SK-N-SH (cell line): ENCODE data around the gene ABCC2. TPM values are rescaled to one million over a fixed set of nuclear protein-coding genes. Genes with fewer than 3 reads are reported as not detected.

Experiments
- CTCF ChIA-PET: fragments of 300-600, 350-600 bp; formaldehyde crosslinking; extraction: SDS; loops from one replicate; lab custom pipeline; 2021; lab: Yijun Ruan, JAX
- POLR2A ChIA-PET: fragments of 350-600 bp; sonication (Branson Sonifier 250); formaldehyde crosslinking; extraction: SDS; loops from one replicate; lab custom pipeline; 2020; ENCODE audit warnings: antibody characterized with exemption, inconsistent platforms; lab: Yijun Ruan, JAX
- DNase-seq: peaks from one replicate; pipeline ENCODE4 v3.0.0; 2012
- H2AFZ ChIP-seq: fragments of 200-600 bp; sonication (generic); 2 replicates; pipeline ENCODE4 v1.8.1; 2016; ENCODE audit warnings: antibody characterized with exemption, mild to moderate bottlenecking, low read depth
- H3F3A ChIP-seq: fragments of 200-600 bp; sonication (generic); replicated peaks from 2 replicates; pipeline ENCODE3; 2016; ENCODE audit warnings: antibody characterized with exemption, mild to moderate bottlenecking; ENCODE audit not compliant: insufficient read depth
- H3K27ac ChIP-seq, 2 experiments: fragments of 200-500 bp in 1 of 2; fragments of 200-600 bp in 1 of 2; sonication (Bioruptor generic) in 1 of 2; sonication (generic), shearing (Covaris generic) in 1 of 2; 2 replicates each; pipeline versions ENCODE4 v1.5.1 to v1.6.1; 2014 to 2016; ENCODE audit warnings: low read depth in 2 of 2, inconsistent platforms in 1 of 2, low read length in 1 of 2, mild to moderate bottlenecking in 1 of 2, mixed read lengths in 1 of 2
- H3K27me3 ChIP-seq: fragments of 200-600 bp; sonication (generic), shearing (Covaris generic); 2 replicates; pipeline ENCODE4 v1.6.1; 2016; ENCODE audit warnings: mixed run types; ENCODE audit not compliant: insufficient read depth
- H3K36me3 ChIP-seq, 2 experiments: fragments of 200-500 bp in 1 of 2; fragments of 200-600 bp in 1 of 2; sonication (Bioruptor generic) in 1 of 2; sonication (generic) in 1 of 2; replicated peaks in 1 of 2; 2 replicates each; pipeline versions ENCODE3 to v1.5.1; 2014 to 2016; ENCODE audit warnings: low read length in 1 of 2, mild to moderate bottlenecking in 1 of 2; ENCODE audit not compliant: insufficient read depth in 2 of 2, control insufficient read depth in 1 of 2
- H3K4me1 ChIP-seq, 2 experiments: fragments of 200-500 bp in 1 of 2; fragments of 200-600 bp in 1 of 2; sonication (Bioruptor generic) in 1 of 2; sonication (generic), shearing (Covaris generic) in 1 of 2; 2 replicates each; pipeline versions ENCODE4 v1.5.1 to v1.6.1; 2014 to 2016; ENCODE audit warnings: low read depth in 1 of 2, low read length in 1 of 2, mixed run types in 1 of 2; ENCODE audit not compliant: insufficient read depth in 2 of 2, control insufficient read depth in 1 of 2
- H3K4me2 ChIP-seq: fragments of 200-600 bp; sonication (generic), shearing (Covaris generic); 2 replicates; pipeline ENCODE4 v1.6.1; 2017; ENCODE audit warnings: mixed run types
- H3K4me3 ChIP-seq, 2 experiments: fragments of 200-500 bp in 1 of 2; fragments of 200-600 bp in 1 of 2; sonication (Bioruptor generic) in 1 of 2; sonication (generic), shearing (Covaris generic) in 1 of 2; 2 replicates each; pipeline versions ENCODE4 v1.5.1 to v1.8.1; 2014 to 2016; ENCODE audit warnings: low read depth in 2 of 2, inconsistent platforms in 1 of 2, low read length in 1 of 2, mild to moderate bottlenecking in 1 of 2, mixed read lengths in 1 of 2, moderate library complexity in 1 of 2
- H3K79me2 ChIP-seq: fragments of 200-600 bp; sonication (generic); 2 replicates; pipeline ENCODE4 v1.8.1; 2017; ENCODE audit warnings: mild to moderate bottlenecking; ENCODE audit not compliant: insufficient read depth
- H3K9ac ChIP-seq: fragments of 200-600 bp; sonication (generic); 2 replicates; pipeline ENCODE4 v1.6.1; 2017; ENCODE audit warnings: mixed run types
- H3K9me2 ChIP-seq: fragments of 200-600 bp; sonication (generic); 2 replicates; pipeline ENCODE4 v1.6.1; 2017; ENCODE audit warnings: mixed run types
- H3K9me3 ChIP-seq: fragments of 200-600 bp; sonication (generic); 2 replicates; pipeline ENCODE4 v1.6.1; 2017; ENCODE audit warnings: mixed run types, mild to moderate bottlenecking, moderate library complexity
- H4K20me1 ChIP-seq: fragments of 200-600 bp; sonication (generic); 2 replicates; pipeline ENCODE4 v1.6.1; 2017; ENCODE audit warnings: mild to moderate bottlenecking, mixed run types; ENCODE audit not compliant: insufficient read depth
- CHD2 ChIP-seq: fragments of 150-350 bp; IDR thresholded peaks from 2 replicates; pipeline ENCODE4 v1.6.1; 2018; ENCODE audit warnings: low read length; ENCODE audit not compliant: partially characterized antibody
- ELF1 ChIP-seq: IDR thresholded peaks from 2 replicates; pipeline ENCODE4 v1.4.0; 2012
- EZH2phosphoT487 ChIP-seq: fragments of 200-600 bp; sonication (generic); IDR thresholded peaks from 2 replicates; pipeline ENCODE4 v1.6.1; 2017; ENCODE audit warnings: low read depth, mixed run types, mild to moderate bottlenecking, antibody characterized with exemption, moderate library complexity, borderline replicate concordance
- FOSL2 ChIP-seq: IDR thresholded peaks from 2 replicates; pipeline ENCODE4 v1.4.0; 2012; ENCODE audit warnings: low read depth, mild to moderate bottlenecking, moderate library complexity, borderline replicate concordance
- FOXM1 ChIP-seq: IDR thresholded peaks from 2 replicates; pipeline ENCODE4 v1.4.0; 2012; ENCODE audit warnings: low read depth, mild to moderate bottlenecking
- GABPA ChIP-seq: IDR thresholded peaks from 2 replicates; pipeline ENCODE4 v1.4.0; 2012; ENCODE audit warnings: low read depth, mild to moderate bottlenecking
- JUND ChIP-seq: IDR thresholded peaks from 2 replicates; pipeline ENCODE4 v1.4.0; 2012
- MEF2A ChIP-seq: IDR thresholded peaks from 2 replicates; pipeline ENCODE4 v1.4.0; 2012; ENCODE audit warnings: low read depth, borderline replicate concordance
- MXI1 ChIP-seq: IDR thresholded peaks from 2 replicates; pipeline ENCODE4 v1.6.1; 2012; ENCODE audit warnings: mild to moderate bottlenecking, low read depth, low read length, improper control_type of control experiment
- NFIC ChIP-seq: IDR thresholded peaks from 2 replicates; pipeline ENCODE4 v1.4.0; 2012; ENCODE audit warnings: borderline replicate concordance
- NRF1 ChIP-seq: IDR thresholded peaks from 2 replicates; pipeline ENCODE4 v1.6.1; 2012; ENCODE audit warnings: low read depth, mild to moderate bottlenecking, low read length
- POLR2AphosphoS5 ChIP-seq: IDR thresholded peaks from 2 replicates; pipeline ENCODE4 v1.6.1; 2012; ENCODE audit warnings: low read depth, low read length
- RCOR1 ChIP-seq: fragments of 150-350 bp; IDR thresholded peaks from 2 replicates; pipeline ENCODE4 v1.6.1; 2017; ENCODE audit warnings: antibody characterized with exemption, low read length
- RFX5 ChIP-seq: IDR thresholded peaks from 2 replicates; pipeline ENCODE4 v1.6.1; 2012; ENCODE audit warnings: mild to moderate bottlenecking, improper control_type of control experiment, low read length
- RXRA ChIP-seq: IDR thresholded peaks from 2 replicates; pipeline ENCODE4 v1.4.0; 2012; ENCODE audit warnings: low read depth, mild to moderate bottlenecking, borderline replicate concordance
- SMC3 ChIP-seq: IDR thresholded peaks from 2 replicates; pipeline ENCODE4 v1.6.1; 2012; ENCODE audit warnings: low read depth, low read length, improper control_type of control experiment
- TAF1 ChIP-seq: IDR thresholded peaks from 2 replicates; pipeline ENCODE4 v1.6.1; 2012; ENCODE audit warnings: low read depth, mild to moderate bottlenecking, low read length, moderate library complexity, borderline replicate concordance
- TCF12 ChIP-seq: IDR thresholded peaks from 2 replicates; pipeline ENCODE4 v1.4.0; 2012
- TEAD4 ChIP-seq: IDR thresholded peaks from 2 replicates; pipeline ENCODE4 v1.4.0; 2012; ENCODE audit warnings: mild to moderate bottlenecking, borderline replicate concordance; ENCODE audit not compliant: insufficient read depth
- WGBS: methylation state at CpG from one replicate; pipeline ENCODE4 v1.1.6; 2017; ENCODE audit warnings: low lambda C conversion rate; 5-methylcytosine and 5-hydroxymethylcytosine counted together
- polyA plus RNA-seq, 3 experiments: library from polyadenylated mRNA; depleted of rRNA; stranded (reverse); fragments of >200 nt; gene quantifications; 2 replicates each; pipeline ENCODE4 v1.2.3, GENCODE V29; 2012
- TF ChIP-seq, protein P1 (sequence below): IDR thresholded peaks from 2 replicates; pipeline ENCODE4 v1.6.1; 2012; ENCODE audit warnings: mild to moderate bottlenecking, low read depth, low read length, moderate library complexity
- TF ChIP-seq, protein P2 (sequence below): fragments of 150-350 bp; IDR thresholded peaks from 2 replicates; pipeline ENCODE4 v1.6.1; 2016; ENCODE audit warnings: mild to moderate bottlenecking, low read depth, low read length
- TF ChIP-seq, protein P3 (sequence below): IDR thresholded peaks from 2 replicates; pipeline ENCODE4 v1.4.0; 2012; ENCODE audit warnings: low read depth, borderline replicate concordance
- TF ChIP-seq, protein P4 (sequence below): fragments of 150-350 bp; IDR thresholded peaks from 2 replicates; pipeline ENCODE4 v1.6.1; 2017; ENCODE audit warnings: antibody characterized with exemption, low read length, low read depth, borderline replicate concordance
- TF ChIP-seq, protein P5 (sequence below): IDR thresholded peaks from 2 replicates; pipeline ENCODE4; 2012
- TF ChIP-seq, protein P6 (sequence below): fragments of 200-600 bp; sonication (generic); IDR thresholded peaks from 2 replicates; pipeline ENCODE4 v1.6.1; 2017; ENCODE audit warnings: antibody characterized with exemption, mild to moderate bottlenecking, moderate library complexity

The ABCC2 gene
- polyA plus RNA-seq, 1 of the 3 experiments (the other 2 are of a cell fraction) = 0.48 TPM

DNA sequence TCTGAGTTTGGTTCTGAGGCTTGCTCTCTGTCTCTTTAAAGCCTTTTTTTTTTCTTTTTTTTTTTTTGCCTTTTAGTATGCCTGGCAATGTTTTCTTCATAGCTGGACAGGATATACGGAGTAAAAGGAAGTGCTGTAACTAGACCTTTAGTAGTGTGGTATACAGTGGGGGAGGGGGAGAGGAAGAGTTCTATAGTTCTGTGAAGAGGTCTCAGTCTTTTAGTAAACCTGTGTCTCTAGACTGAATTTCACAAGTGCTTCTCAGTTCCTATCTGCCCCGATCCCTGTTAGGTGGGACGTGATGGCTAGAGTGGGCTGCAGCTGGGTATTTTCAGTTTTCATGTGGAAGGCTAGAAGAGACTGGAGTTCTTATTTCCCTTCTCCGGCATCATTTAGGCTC lies 3.1 kb upstream of the ABCC2 start:
- Histone ChIP-seq H3K4me2 (peak overlapping the region; percentile 89), H3K4me3 (peak overlapping the region; percentile 23 to 60; a peak in 3 of 4 replicates), H3K4me1 (peaks cover 0 to 41% of the 10 kb centered on the region in 2 experiments; a peak in 1 of 4 replicates), H3K79me2 (no peaks in the 10 kb centered on the region), H3K9ac (peak overlapping the region; percentile 88), H3K36me3 (no peaks in the 10 kb centered on the region), H3K9me3 (no peaks in the 10 kb centered on the region), H3K9me2 (no peaks in the 10 kb centered on the region), H3K27me3 (no peaks in the 10 kb centered on the region), H3F3A (peaks cover 50% of the 10 kb centered on the region), H3K27ac (peak overlapping the region; percentile 71 to 100), H2AFZ (peak overlapping the region; percentile 69), H4K20me1 (no peaks in the 10 kb centered on the region)
- ChIA-PET CTCF (no interaction called here), POLR2A (no interaction called here)
- no peak for DNase-seq
- 7% methylated on average over 4 of the region's 4 CpGs for WGBS
- TF ChIP-seq, protein P1, sequence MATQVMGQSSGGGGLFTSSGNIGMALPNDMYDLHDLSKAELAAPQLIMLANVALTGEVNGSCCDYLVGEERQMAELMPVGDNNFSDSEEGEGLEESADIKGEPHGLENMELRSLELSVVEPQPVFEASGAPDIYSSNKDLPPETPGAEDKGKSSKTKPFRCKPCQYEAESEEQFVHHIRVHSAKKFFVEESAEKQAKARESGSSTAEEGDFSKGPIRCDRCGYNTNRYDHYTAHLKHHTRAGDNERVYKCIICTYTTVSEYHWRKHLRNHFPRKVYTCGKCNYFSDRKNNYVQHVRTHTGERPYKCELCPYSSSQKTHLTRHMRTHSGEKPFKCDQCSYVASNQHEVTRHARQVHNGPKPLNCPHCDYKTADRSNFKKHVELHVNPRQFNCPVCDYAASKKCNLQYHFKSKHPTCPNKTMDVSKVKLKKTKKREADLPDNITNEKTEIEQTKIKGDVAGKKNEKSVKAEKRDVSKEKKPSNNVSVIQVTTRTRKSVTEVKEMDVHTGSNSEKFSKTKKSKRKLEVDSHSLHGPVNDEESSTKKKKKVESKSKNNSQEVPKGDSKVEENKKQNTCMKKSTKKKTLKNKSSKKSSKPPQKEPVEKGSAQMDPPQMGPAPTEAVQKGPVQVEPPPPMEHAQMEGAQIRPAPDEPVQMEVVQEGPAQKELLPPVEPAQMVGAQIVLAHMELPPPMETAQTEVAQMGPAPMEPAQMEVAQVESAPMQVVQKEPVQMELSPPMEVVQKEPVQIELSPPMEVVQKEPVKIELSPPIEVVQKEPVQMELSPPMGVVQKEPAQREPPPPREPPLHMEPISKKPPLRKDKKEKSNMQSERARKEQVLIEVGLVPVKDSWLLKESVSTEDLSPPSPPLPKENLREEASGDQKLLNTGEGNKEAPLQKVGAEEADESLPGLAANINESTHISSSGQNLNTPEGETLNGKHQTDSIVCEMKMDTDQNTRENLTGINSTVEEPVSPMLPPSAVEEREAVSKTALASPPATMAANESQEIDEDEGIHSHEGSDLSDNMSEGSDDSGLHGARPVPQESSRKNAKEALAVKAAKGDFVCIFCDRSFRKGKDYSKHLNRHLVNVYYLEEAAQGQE = no peak
- peak; percentile 18; the same call in 1 of the 2 replicates for TF ChIP-seq POLR2AphosphoS5
- TF ChIP-seq RFX5 = no peak
- TF ChIP-seq ELF1 = no peak
- no peak for TF ChIP-seq SMC3
- TF ChIP-seq, protein P2, sequence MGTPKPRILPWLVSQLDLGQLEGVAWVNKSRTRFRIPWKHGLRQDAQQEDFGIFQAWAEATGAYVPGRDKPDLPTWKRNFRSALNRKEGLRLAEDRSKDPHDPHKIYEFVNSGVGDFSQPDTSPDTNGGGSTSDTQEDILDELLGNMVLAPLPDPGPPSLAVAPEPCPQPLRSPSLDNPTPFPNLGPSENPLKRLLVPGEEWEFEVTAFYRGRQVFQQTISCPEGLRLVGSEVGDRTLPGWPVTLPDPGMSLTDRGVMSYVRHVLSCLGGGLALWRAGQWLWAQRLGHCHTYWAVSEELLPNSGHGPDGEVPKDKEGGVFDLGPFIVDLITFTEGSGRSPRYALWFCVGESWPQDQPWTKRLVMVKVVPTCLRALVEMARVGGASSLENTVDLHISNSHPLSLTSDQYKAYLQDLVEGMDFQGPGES = no peak
- no peak for TF ChIP-seq RXRA
- TF ChIP-seq TCF12 = peak; percentile 45
- TF ChIP-seq, protein P3, sequence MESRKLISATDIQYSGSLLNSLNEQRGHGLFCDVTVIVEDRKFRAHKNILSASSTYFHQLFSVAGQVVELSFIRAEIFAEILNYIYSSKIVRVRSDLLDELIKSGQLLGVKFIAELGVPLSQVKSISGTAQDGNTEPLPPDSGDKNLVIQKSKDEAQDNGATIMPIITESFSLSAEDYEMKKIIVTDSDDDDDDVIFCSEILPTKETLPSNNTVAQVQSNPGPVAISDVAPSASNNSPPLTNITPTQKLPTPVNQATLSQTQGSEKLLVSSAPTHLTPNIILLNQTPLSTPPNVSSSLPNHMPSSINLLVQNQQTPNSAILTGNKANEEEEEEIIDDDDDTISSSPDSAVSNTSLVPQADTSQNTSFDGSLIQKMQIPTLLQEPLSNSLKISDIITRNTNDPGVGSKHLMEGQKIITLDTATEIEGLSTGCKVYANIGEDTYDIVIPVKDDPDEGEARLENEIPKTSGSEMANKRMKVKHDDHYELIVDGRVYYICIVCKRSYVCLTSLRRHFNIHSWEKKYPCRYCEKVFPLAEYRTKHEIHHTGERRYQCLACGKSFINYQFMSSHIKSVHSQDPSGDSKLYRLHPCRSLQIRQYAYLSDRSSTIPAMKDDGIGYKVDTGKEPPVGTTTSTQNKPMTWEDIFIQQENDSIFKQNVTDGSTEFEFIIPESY = no peak
- no peak for TF ChIP-seq FOXM1
- TF ChIP-seq FOSL2 = no peak
- no peak for TF ChIP-seq EZH2phosphoT487
- TF ChIP-seq, protein P4, sequence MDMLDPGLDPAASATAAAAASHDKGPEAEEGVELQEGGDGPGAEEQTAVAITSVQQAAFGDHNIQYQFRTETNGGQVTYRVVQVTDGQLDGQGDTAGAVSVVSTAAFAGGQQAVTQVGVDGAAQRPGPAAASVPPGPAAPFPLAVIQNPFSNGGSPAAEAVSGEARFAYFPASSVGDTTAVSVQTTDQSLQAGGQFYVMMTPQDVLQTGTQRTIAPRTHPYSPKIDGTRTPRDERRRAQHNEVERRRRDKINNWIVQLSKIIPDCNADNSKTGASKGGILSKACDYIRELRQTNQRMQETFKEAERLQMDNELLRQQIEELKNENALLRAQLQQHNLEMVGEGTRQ = no peak
- TF ChIP-seq TAF1 = peak; percentile 67
- no peak for TF ChIP-seq TEAD4
- TF ChIP-seq GABPA = peak; percentile 39; the same call in 1 of the 2 replicates
- TF ChIP-seq, protein P5, sequence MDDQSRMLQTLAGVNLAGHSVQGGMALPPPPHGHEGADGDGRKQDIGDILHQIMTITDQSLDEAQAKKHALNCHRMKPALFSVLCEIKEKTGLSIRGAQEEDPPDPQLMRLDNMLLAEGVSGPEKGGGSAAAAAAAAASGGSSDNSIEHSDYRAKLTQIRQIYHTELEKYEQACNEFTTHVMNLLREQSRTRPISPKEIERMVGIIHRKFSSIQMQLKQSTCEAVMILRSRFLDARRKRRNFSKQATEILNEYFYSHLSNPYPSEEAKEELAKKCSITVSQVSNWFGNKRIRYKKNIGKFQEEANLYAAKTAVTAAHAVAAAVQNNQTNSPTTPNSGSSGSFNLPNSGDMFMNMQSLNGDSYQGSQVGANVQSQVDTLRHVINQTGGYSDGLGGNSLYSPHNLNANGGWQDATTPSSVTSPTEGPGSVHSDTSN = no peak
- peak; percentile 42; the same call in 1 of the 2 replicates for TF ChIP-seq NFIC
- TF ChIP-seq NRF1 = no peak
- TF ChIP-seq MEF2A = no peak
- no peak for TF ChIP-seq RCOR1
- TF ChIP-seq JUND = peak; percentile 32; the same call in 1 of the 2 replicates
- TF ChIP-seq CHD2 = no peak
- TF ChIP-seq MXI1 = no peak
- TF ChIP-seq, protein P6, sequence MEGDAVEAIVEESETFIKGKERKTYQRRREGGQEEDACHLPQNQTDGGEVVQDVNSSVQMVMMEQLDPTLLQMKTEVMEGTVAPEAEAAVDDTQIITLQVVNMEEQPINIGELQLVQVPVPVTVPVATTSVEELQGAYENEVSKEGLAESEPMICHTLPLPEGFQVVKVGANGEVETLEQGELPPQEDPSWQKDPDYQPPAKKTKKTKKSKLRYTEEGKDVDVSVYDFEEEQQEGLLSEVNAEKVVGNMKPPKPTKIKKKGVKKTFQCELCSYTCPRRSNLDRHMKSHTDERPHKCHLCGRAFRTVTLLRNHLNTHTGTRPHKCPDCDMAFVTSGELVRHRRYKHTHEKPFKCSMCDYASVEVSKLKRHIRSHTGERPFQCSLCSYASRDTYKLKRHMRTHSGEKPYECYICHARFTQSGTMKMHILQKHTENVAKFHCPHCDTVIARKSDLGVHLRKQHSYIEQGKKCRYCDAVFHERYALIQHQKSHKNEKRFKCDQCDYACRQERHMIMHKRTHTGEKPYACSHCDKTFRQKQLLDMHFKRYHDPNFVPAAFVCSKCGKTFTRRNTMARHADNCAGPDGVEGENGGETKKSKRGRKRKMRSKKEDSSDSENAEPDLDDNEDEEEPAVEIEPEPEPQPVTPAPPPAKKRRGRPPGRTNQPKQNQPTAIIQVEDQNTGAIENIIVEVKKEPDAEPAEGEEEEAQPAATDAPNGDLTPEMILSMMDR = no peak
